ENCODE measurements around the gene ATPAF2. TPM values are rescaled to one million over a fixed set of nuclear protein-coding genes. Genes with fewer than 3 reads are reported as not detected.

Gene ATPAF2
- total and polyA plus RNA-seq, 4 donors = 12.9 to 20.1 (median 16.8) TPM

GRCh38 chr17:17988427-17988945 is 50.5 kb downstream of the ATPAF2 start:
- no peak for DNase-seq (ENCODE audit: low spot score)
- no peak overlapping the region for H3K9ac ChIP-seq (ENCODE audit: low read depth in 1 of 2, low read length in 2 of 2)
- WGBS = 92% methylated on average over 7 of the region's 7 CpGs
- no peaks in the 10 kb centered on the region for H3K36me3 ChIP-seq (ENCODE audit: control insufficient read depth in 4 of 4, insufficient read depth in 3 of 4, low read depth in 1 of 4, low read length in 3 of 4)
- no peak overlapping the region for H3K4me3 ChIP-seq (ENCODE audit: low read depth in 1 of 3, low read length in 3 of 3)
- no peaks in the 10 kb centered on the region for H3K27me3 ChIP-seq (ENCODE audit: control insufficient read depth in 4 of 4, insufficient read depth in 4 of 4, low read length in 3 of 4)
- H3K4me1 ChIP-seq (ENCODE audit: control insufficient read depth in 4 of 4, insufficient read depth in 4 of 4, low read length in 3 of 4) = peaks cover 0 to 4% (median 0%) of the 10 kb centered on the region in 4 donors
- TF ChIP-seq NR2F2 (IDR thresholded peaks at IDR 0.05) = no peak
- TF ChIP-seq JUND (IDR thresholded peaks at IDR 0.05) = no peak
- no peak for TF ChIP-seq CTCF (IDR thresholded peaks at IDR 0.05; ENCODE audit: low read depth, low read length, missing input control)
- TF ChIP-seq FOXA1 (IDR thresholded peaks at IDR 0.05) = no peak
- no peak for TF ChIP-seq REST (IDR thresholded peaks at IDR 0.05)
- no peak for TF ChIP-seq HNF4A (conservative IDR thresholded peaks at IDR 0.05)
- no peak for TF ChIP-seq GABPA (IDR thresholded peaks at IDR 0.05 in 1 of 2, conservative IDR thresholded peaks at IDR 0.05 in 1 of 2)
- TF ChIP-seq RAD21 (IDR thresholded peaks at IDR 0.05) = no peak
- TF ChIP-seq YY1 (IDR thresholded peaks at IDR 0.05) = no peak
- TF ChIP-seq EGR1 (IDR thresholded peaks at IDR 0.05; ENCODE audit: low read depth in 2 of 2) = no peak
- TF ChIP-seq ATF3 (IDR thresholded peaks at IDR 0.05) = no peak
- no peak for TF ChIP-seq HNF4G (IDR thresholded peaks at IDR 0.05)
- no peak for TF ChIP-seq RXRA (IDR thresholded peaks at IDR 0.05)
- TF ChIP-seq SP1 (IDR thresholded peaks at IDR 0.05) = no peak
- TF ChIP-seq FOXA2 (IDR thresholded peaks at IDR 0.05) = no peak
- H3K27ac ChIP-seq (ENCODE audit: low read depth in 1 of 2, low read length in 2 of 2) = no peak overlapping the region
- H3K9me3 ChIP-seq (ENCODE audit: control insufficient read depth in 4 of 4, low read length in 3 of 4) = no peaks in the 10 kb centered on the region

- Histone ChIP-seq H3K4me1 (ENCODE audit: control insufficient read depth in 4 of 4, insufficient read depth in 4 of 4, low read length in 3 of 4) (peaks cover 0 to 4% (median 0%) of the 10 kb centered on the region in 4 donors), H3K27ac (ENCODE audit: low read depth in 1 of 2, low read length in 2 of 2) (no peak overlapping the region), H3K27me3 (ENCODE audit: control insufficient read depth in 4 of 4, insufficient read depth in 4 of 4, low read length in 3 of 4) (no peaks in the 10 kb centered on the region), H3K4me3 (ENCODE audit: low read depth in 1 of 3, low read length in 3 of 3) (no peak overlapping the region), H3K36me3 (ENCODE audit: control insufficient read depth in 4 of 4, insufficient read depth in 3 of 4, low read depth in 1 of 4, low read length in 3 of 4) (no peaks in the 10 kb centered on the region), H3K9me3 (ENCODE audit: control insufficient read depth in 4 of 4, low read length in 3 of 4) (no peaks in the 10 kb centered on the region), H3K9ac (ENCODE audit: low read depth in 1 of 2, low read length in 2 of 2) (no peak overlapping the region)
- no peak for TF ChIP-seq RAD21 (IDR thresholded peaks at IDR 0.05)
- TF ChIP-seq NR2F2 (IDR thresholded peaks at IDR 0.05) = no peak
- no peak for TF ChIP-seq JUND (IDR thresholded peaks at IDR 0.05)
- no peak for TF ChIP-seq MAX (IDR thresholded peaks at IDR 0.05)
- no peak for TF ChIP-seq FOXA1 (IDR thresholded peaks at IDR 0.05)
- TF ChIP-seq SP1 (IDR thresholded peaks at IDR 0.05) = no peak
- 90% methylated on average over 14 of the region's 14 CpGs for WGBS
- DNase-seq (ENCODE audit: low spot score) = no peak
Measured at GRCh38 chr17:17987901-17988300, 51.1 kb downstream of the ATPAF2 start.
